Endometrium (tissue), 2 donors: ENCODE data around the gene HMG20B.

ENCODE experiments used
- FAIRE-seq: peaks from 2 replicates; lab custom pipeline; 2012; peaks lifted over from hg19 to GRCh38; lab: Jason Lieb, UNC
- donor health status: control.
- donor health status: control.

The HMG20B gene

GRCh38 chr19:3585301-3586126, 12.8 kb downstream of the HMG20B start, which contains the start of gene GIPC3:
Gene GIPC3 (plus strand): TSS chr19:3585478. CDS start chr19:3585598, 120 bp downstream.
- FAIRE-seq, result no peak

- no peak for FAIRE-seq
Observed at GRCh38 chr19:3586127-3586626, 13.4 kb downstream of the HMG20B start.

- FAIRE-seq, result no peak
Observed at GRCh38 chr19:3586707-3587346, 14.1 kb downstream of the HMG20B start.

GRCh38 chr19:3589439-3589838, 16.7 kb downstream of the HMG20B start:
- FAIRE-seq, result no peak

GRCh38 chr19:3589949-3590348, 17.2 kb downstream of the HMG20B start:
- FAIRE-seq, result no peak

GRCh38 chr19:3590991-3591659, 18.4 kb downstream of the HMG20B start:
- FAIRE-seq, result no peak

- no peak for FAIRE-seq
Observed at GRCh38 chr19:3591876-3592613, 19.3 kb downstream of the HMG20B start.

GRCh38 chr19:3593156-3593555, 20.4 kb downstream of the HMG20B start:
- no peak for FAIRE-seq

- FAIRE-seq, result no peak
Observed at GRCh38 chr19:3595521-3596061, 22.8 kb downstream of the HMG20B start.

- no peak for FAIRE-seq
Observed at GRCh38 chr19:3599776-3600187, 27.0 kb downstream of the HMG20B start.

GRCh38 chr19:3601021-3601420, 28.3 kb downstream of the HMG20B start:
- no peak for FAIRE-seq

- no peak for FAIRE-seq
Observed at GRCh38 chr19:3603121-3603811, 30.5 kb downstream of the HMG20B start.

GRCh38 chr19:3604227-3604986, 31.7 kb downstream of the HMG20B start:
- FAIRE-seq, result no peak

- FAIRE-seq, result no peak
Observed at GRCh38 chr19:3604987-3605343, 32.2 kb downstream of the HMG20B start.

GRCh38 chr19:3605361-3605760, 32.6 kb downstream of the HMG20B start:
- FAIRE-seq, result no peak

- FAIRE-seq, result no peak
Observed at GRCh38 chr19:3605770-3606169, 33.0 kb downstream of the HMG20B start.

GRCh38 chr19:3606174-3606689, 33.5 kb downstream of the HMG20B start:
- FAIRE-seq, result no peak

GRCh38 chr19:3606690-3607289, 34.0 kb downstream of the HMG20B start, which contains the start of gene TBXA2R:
Gene TBXA2R (minus strand): TSS chr19:3606875. CDS start chr19:3600634, 6,241 bp downstream.
- no peak for FAIRE-seq

- FAIRE-seq, result no peak
Observed at GRCh38 chr19:3607303-3608078, 34.7 kb downstream of the HMG20B start.
